OCI-LY3 (cell line): ENCODE data around the gene BTNL8.

Source experiments
- H2AFZ ChIP-seq: fragments of 200-600, 300-600 bp; shearing (Covaris generic); 2 replicates; pipeline ENCODE4 v1.6.0; 2014; ENCODE audit warnings: antibody characterized with exemption, low read depth, low read length
- H3K27ac ChIP-seq: fragments of 200-600, 300-600 bp; sonication (generic); 2 replicates; pipeline ENCODE4 v1.5.1; 2014; ENCODE audit warnings: mild to moderate bottlenecking, low read length, moderate library complexity, mixed read lengths
- H3K27me3 ChIP-seq: fragments of 200-600, 300-600 bp; sonication (generic); 2 replicates; pipeline ENCODE4 v1.6.1; 2014; ENCODE audit warnings: low read depth, low read length, mixed read lengths
- H3K36me3 ChIP-seq: fragments of 200-600, 300-600 bp; sonication (generic); replicated peaks from 2 replicates; pipeline ENCODE3; 2014; ENCODE audit warnings: low read depth, low read length, mixed read lengths
- H3K4me1 ChIP-seq: fragments of 300-600, 200-600 bp; sonication (generic); 2 replicates; pipeline ENCODE4 v1.6.1; 2014; ENCODE audit warnings: low read length, mixed read lengths
- H3K4me2 ChIP-seq: fragments of 200-600, 300-600 bp; sonication (generic); 2 replicates; pipeline ENCODE4 v1.6.1; 2014; ENCODE audit warnings: low read length, mixed read lengths
- H3K4me3 ChIP-seq: fragments of 300-600, 200-600 bp; sonication (generic); 2 replicates; pipeline ENCODE4 v1.5.1; 2014; ENCODE audit warnings: antibody characterized with exemption, mild to moderate bottlenecking, low read length, moderate library complexity
- H3K79me2 ChIP-seq: fragments of 300-600, 200-600 bp; shearing (Covaris generic); 2 replicates; pipeline ENCODE4 v1.6.1; 2014; ENCODE audit warnings: mild to moderate bottlenecking, low read length, mixed read lengths
- H3K9ac ChIP-seq: fragments of 300-600, 200-600 bp; shearing (Covaris generic); 2 replicates; pipeline ENCODE4 v1.6.0; 2014; ENCODE audit warnings: mild to moderate bottlenecking, low read length, moderate library complexity
- H3K9me3 ChIP-seq: fragments of 200-600, 300-600 bp; shearing (Covaris generic); 2 replicates; pipeline ENCODE4 v1.6.1; 2014; ENCODE audit warnings: low read length, mixed read lengths; ENCODE audit not compliant: insufficient read depth
- H4K20me1 ChIP-seq: fragments of 200-600, 300-600 bp; sonication (generic); 2 replicates; pipeline ENCODE4 v1.6.1; 2016; ENCODE audit warnings: low read length, mixed read lengths; ENCODE audit not compliant: insufficient read depth
- CTCF ChIP-seq: fragments of 200-600, 300-600 bp; sonication (generic); IDR thresholded peaks from 2 replicates; pipeline ENCODE4 v1.5.1; 2014; ENCODE audit warnings: antibody characterized with exemption, low read length, low read depth
- EZH2phosphoT487 ChIP-seq: fragments of 200-600 bp; shearing (Covaris generic); IDR thresholded peaks from 2 replicates; pipeline ENCODE4 v1.6.1; 2018; ENCODE audit warnings: antibody characterized with exemption, mixed run types, low read depth

Gene BTNL8

GRCh38 chr5:180908998-180909731, 10.2 kb downstream of the BTNL8 start:
- H3K4me2 ChIP-seq = no peak overlapping the region
- H3K4me1 ChIP-seq = no peaks in the 10 kb centered on the region
- no peaks in the 10 kb centered on the region for H3K27me3 ChIP-seq
- H2AFZ ChIP-seq = no peak overlapping the region
- H3K9ac ChIP-seq = no peak overlapping the region
- H3K4me3 ChIP-seq = no peak overlapping the region
- TF ChIP-seq EZH2phosphoT487 = no peak
- no peak for TF ChIP-seq CTCF
- H4K20me1 ChIP-seq = no peaks in the 10 kb centered on the region
- no peak overlapping the region for H3K27ac ChIP-seq
- H3K36me3 ChIP-seq = no peaks in the 10 kb centered on the region
- H3K79me2 ChIP-seq = no peaks in the 10 kb centered on the region
- H3K9me3 ChIP-seq = 0 out of 2 replicates have a peak, but pooled peaks cover 4% of the 10 kb centered on the region

GRCh38 chr5:180909782-180910181, 10.8 kb downstream of the BTNL8 start:
- no peaks in the 10 kb centered on the region for H4K20me1 ChIP-seq
- H3K4me3 ChIP-seq = no peak overlapping the region
- H3K79me2 ChIP-seq = no peaks in the 10 kb centered on the region

GRCh38 chr5:180910182-180910581, 11.2 kb downstream of the BTNL8 start:
- Histone ChIP-seq H3K79me2 (no peaks in the 10 kb centered on the region), H3K27me3 (no peaks in the 10 kb centered on the region), H3K9me3 (0 out of 2 replicates have a peak, but pooled peaks cover 4% of the 10 kb centered on the region), H2AFZ (no peak overlapping the region), H3K4me3 (no peak overlapping the region), H3K36me3 (no peaks in the 10 kb centered on the region), H3K4me2 (no peak overlapping the region), H3K4me1 (no peaks in the 10 kb centered on the region), H3K27ac (no peak overlapping the region), H3K9ac (no peak overlapping the region), H4K20me1 (no peaks in the 10 kb centered on the region)
- TF ChIP-seq CTCF (no peak), EZH2phosphoT487 (no peak)

More at GRCh38 chr5:180909782-180910181, 10.8 kb downstream of the BTNL8 start:
- Histone ChIP-seq H3K4me1 (no peaks in the 10 kb centered on the region), H3K9me3 (0 out of 2 replicates have a peak, but pooled peaks cover 4% of the 10 kb centered on the region), H3K27ac (no peak overlapping the region), H3K36me3 (no peaks in the 10 kb centered on the region), H3K9ac (no peak overlapping the region), H3K27me3 (no peaks in the 10 kb centered on the region), H3K4me2 (no peak overlapping the region), H2AFZ (no peak overlapping the region)
- TF ChIP-seq EZH2phosphoT487 (no peak), CTCF (no peak)

- Histone ChIP-seq H3K36me3 (no peaks in the 10 kb centered on the region), H3K4me3 (no peak overlapping the region), H3K9ac (no peak overlapping the region), H4K20me1 (no peaks in the 10 kb centered on the region), H3K27ac (no peak overlapping the region), H3K27me3 (no peaks in the 10 kb centered on the region), H2AFZ (no peak overlapping the region), H3K4me2 (no peak overlapping the region), H3K4me1 (no peaks in the 10 kb centered on the region), H3K79me2 (no peaks in the 10 kb centered on the region), H3K9me3 (0 out of 2 replicates have a peak, but pooled peaks cover 4% of the 10 kb centered on the region)
- TF ChIP-seq CTCF (no peak), EZH2phosphoT487 (no peak)
Observed at GRCh38 chr5:180910735-180911134, 11.8 kb downstream of the BTNL8 start.
